H1 (cell line): ENCODE measurements around the gene HK1. TPM values are rescaled to one million over a fixed set of nuclear protein-coding genes. Genes with fewer than 3 reads are reported as not detected.

Experiments
- CTCF ChIA-PET: fragments of 300-600 bp; sonication (Branson Sonifier 250); formaldehyde crosslinking; loops from one replicate; lab custom pipeline; 2021; ENCODE audit not compliant: partially characterized antibody; lab: Charles Lee
- POLR2A ChIA-PET: fragments of 300-600 bp; sonication (Branson Sonifier 250); formaldehyde crosslinking; loops from one replicate; lab custom pipeline; 2021; ENCODE audit warnings: inconsistent platforms; ENCODE audit not compliant: partially characterized antibody; lab: Charles Lee
- DNase-seq, 2 experiments: peaks; one replicate each; pipeline versions ENCODE4 v3.0.0 to v3.0.0-alpha.2; 2010 to 2022; ENCODE audit warnings: low spot score in 2 of 2, low read depth in 1 of 2, mixed read lengths in 1 of 2
- FAIRE-seq: peaks from 2 replicates; lab custom pipeline; 2011; peaks lifted over from hg19 to GRCh38; lab: Jason Lieb, UNC
- H2AFZ ChIP-seq: 2 replicates; pipeline ENCODE4 v1.8.1; 2012; ENCODE audit warnings: low read length, inconsistent platforms
- H2AK5ac ChIP-seq: 2 replicates; pipeline ENCODE4 v1.6.1; 2013; ENCODE audit warnings: low read depth, low read length
- H2BK120ac ChIP-seq: replicated peaks from 2 replicates; pipeline ENCODE3; 2013; ENCODE audit warnings: low read depth, low read length, inconsistent platforms
- H2BK12ac ChIP-seq: 2 replicates; pipeline ENCODE4 v1.6.1; 2013; ENCODE audit warnings: low read depth, low read length
- H2BK15ac ChIP-seq: 2 replicates; pipeline ENCODE4 v1.6.1; 2013; ENCODE audit warnings: low read length
- H2BK20ac ChIP-seq: 2 replicates; pipeline ENCODE4 v1.6.1; 2013; ENCODE audit warnings: low read length
- H2BK5ac ChIP-seq: 2 replicates; pipeline ENCODE4 v1.6.1; 2013; ENCODE audit warnings: low read depth, low read length
- H3K14ac ChIP-seq: 2 replicates; pipeline ENCODE4 v1.6.1; 2013; ENCODE audit warnings: inconsistent platforms; ENCODE audit not compliant: insufficient read length
- H3K18ac ChIP-seq: 2 replicates; pipeline ENCODE4 v1.6.1; 2013; ENCODE audit warnings: low read length; ENCODE audit errors: extremely low read depth
- H3K23ac ChIP-seq: 2 replicates; pipeline ENCODE4 v1.6.1; 2013; ENCODE audit warnings: inconsistent platforms; ENCODE audit not compliant: insufficient read length
- H3K23me2 ChIP-seq: 2 replicates; pipeline ENCODE4 v1.6.1; 2013; ENCODE audit warnings: low read depth, low read length
- H3K27ac ChIP-seq: 2 replicates; pipeline ENCODE4 v1.6.1; 2011; ENCODE audit warnings: low read depth, low read length, inconsistent platforms
- H3K27me3 ChIP-seq, 4 experiments: replicated peaks in 1 of 4; 1 replicate in 1 of 4; 2 replicates in 3 of 4; pipeline versions ENCODE4 v1.6.1 to v1.8.1; 2011 to 2013; ENCODE audit warnings: low read length in 3 of 4, mild to moderate bottlenecking in 3 of 4, inconsistent platforms in 2 of 4, mixed read lengths in 2 of 4, moderate library complexity in 1 of 4; ENCODE audit not compliant: control insufficient read depth in 3 of 4, insufficient read depth in 3 of 4; ENCODE audit errors: extremely low read depth in 1 of 4
- H3K36me3 ChIP-seq, 4 experiments: 2 replicates each; pipeline versions ENCODE4 v1.6.1 to v1.8.1; 2011 to 2013; ENCODE audit warnings: mild to moderate bottlenecking in 4 of 4, low read length in 3 of 4, moderate library complexity in 2 of 4, control low read depth in 1 of 4, inconsistent platforms in 1 of 4; ENCODE audit not compliant: insufficient read depth in 4 of 4, control insufficient read depth in 2 of 4
- H3K4ac ChIP-seq: replicated peaks from 2 replicates; pipeline ENCODE3; 2013; ENCODE audit warnings: low read length, low read depth, mixed read lengths, inconsistent platforms; ENCODE audit not compliant: insufficient read length
- H3K4me1 ChIP-seq, 4 experiments: replicated peaks in 1 of 4; 1 replicate in 1 of 4; 2 replicates in 3 of 4; pipeline versions ENCODE4 v1.6.1 to v1.8.1; 2011 to 2013; ENCODE audit warnings: low read length in 3 of 4, inconsistent platforms in 2 of 4, mixed read lengths in 1 of 4; ENCODE audit not compliant: insufficient read depth in 4 of 4, control insufficient read depth in 3 of 4
- H3K4me2 ChIP-seq, 2 experiments: 2 replicates each; pipeline versions ENCODE4 v1.6.1 to v1.8.1; 2011 to 2013; ENCODE audit warnings: low read depth in 2 of 2, low read length in 2 of 2, control low read depth in 1 of 2, inconsistent platforms in 1 of 2, mild to moderate bottlenecking in 1 of 2; ENCODE audit not compliant: insufficient read depth in 1 of 2
- H3K4me3 ChIP-seq, 4 experiments: fragments of 200-600, 300-600 bp in 1 of 4; sonication (generic), shearing (Covaris generic), sonication (Bioruptor Twin) in 1 of 4; 2 replicates each; pipeline versions ENCODE4 v1.5.1 to v1.8.1; 2011 to 2016; ENCODE audit warnings: low read length in 4 of 4, low read depth in 3 of 4, control low read depth in 2 of 4, inconsistent platforms in 2 of 4, mild to moderate bottlenecking in 2 of 4, mixed read lengths in 1 of 4, moderate library complexity in 1 of 4; ENCODE audit not compliant: insufficient read depth in 2 of 4; ENCODE audit errors: extremely low read depth in 1 of 4
- H3K56ac ChIP-seq: replicated peaks from 2 replicates; pipeline ENCODE3; 2013; ENCODE audit warnings: low read depth, mild to moderate bottlenecking, mixed read lengths, low read length, inconsistent platforms; ENCODE audit not compliant: insufficient read length
- H3K79me1 ChIP-seq: 2 replicates; pipeline ENCODE4 v1.6.1; 2013; ENCODE audit warnings: low read depth, low read length, control low read depth
- H3K79me2 ChIP-seq, 2 experiments: 2 replicates each; pipeline versions ENCODE4 v1.6.1 to v1.8.1; 2012 to 2013; ENCODE audit warnings: low read length in 2 of 2, mild to moderate bottlenecking in 2 of 2, inconsistent platforms in 1 of 2; ENCODE audit not compliant: insufficient read depth in 2 of 2, control insufficient read depth in 1 of 2
- H3K9ac ChIP-seq, 4 experiments: replicated peaks in 1 of 4; 1 replicate in 1 of 4; 2 replicates in 3 of 4; pipeline versions ENCODE4 v1.6.1 to v1.8.1; 2011 to 2013; ENCODE audit warnings: low read depth in 3 of 4, low read length in 3 of 4, control low read depth in 2 of 4, mild to moderate bottlenecking in 2 of 4, moderate library complexity in 2 of 4, inconsistent platforms in 1 of 4; ENCODE audit errors: extremely low read depth in 1 of 4
- H3K9me3 ChIP-seq, 2 experiments: 2 replicates each; pipeline versions ENCODE4 v1.6.1 to v1.8.1; 2012 to 2013; ENCODE audit warnings: mild to moderate bottlenecking in 2 of 2, moderate library complexity in 2 of 2, control low read depth in 1 of 2, inconsistent platforms in 1 of 2, low read depth in 1 of 2, low read length in 1 of 2, mixed read lengths in 1 of 2; ENCODE audit not compliant: insufficient read depth in 2 of 2
- H4K20me1 ChIP-seq, 2 experiments: replicated peaks in 1 of 2; 2 replicates each; pipeline versions ENCODE3 to v1.8.1; 2011 to 2013; ENCODE audit warnings: inconsistent platforms in 2 of 2, low read length in 2 of 2, mild to moderate bottlenecking in 1 of 2; ENCODE audit not compliant: insufficient read depth in 2 of 2, control insufficient read depth in 1 of 2
- H4K5ac ChIP-seq: 2 replicates; pipeline ENCODE4 v1.6.1; 2013; ENCODE audit warnings: low read length, low read depth, mixed read lengths, inconsistent platforms; ENCODE audit not compliant: insufficient read length
- H4K8ac ChIP-seq: 2 replicates; pipeline ENCODE4 v1.8.0; 2013; ENCODE audit warnings: mild to moderate bottlenecking, moderate library complexity, low read length, inconsistent platforms; ENCODE audit not compliant: insufficient read depth; ENCODE audit errors: extremely low read depth
- H4K91ac ChIP-seq: replicated peaks from 2 replicates; pipeline ENCODE3; 2013; ENCODE audit warnings: low read length, mixed read lengths, inconsistent platforms; ENCODE audit not compliant: insufficient read length
- CEBPB ChIP-seq: IDR thresholded peaks from 2 replicates; pipeline ENCODE4 v1.6.1; 2012; ENCODE audit warnings: low read depth, low read length
- JUND ChIP-seq: IDR thresholded peaks from 2 replicates; pipeline ENCODE4 v1.6.1; 2011; ENCODE audit warnings: mild to moderate bottlenecking, improper control_type of control experiment, low read length
- KDM1A ChIP-seq: fragments of 200-600, 300-600 bp; sonication (generic); IDR thresholded peaks from 2 replicates; pipeline ENCODE4 v1.7.1; 2016; ENCODE audit warnings: mild to moderate bottlenecking, low read length, borderline replicate concordance
- RNF2 ChIP-seq: fragments of 200-900, 300-1000 bp; sonication (generic); IDR thresholded peaks from 2 replicates; pipeline ENCODE4 v1.7.1; 2016; ENCODE audit warnings: borderline replicate concordance, low read depth, mild to moderate bottlenecking, antibody characterized with exemption, low read length; ENCODE audit not compliant: poor library complexity, severe bottlenecking; ENCODE audit errors: missing control alignments
- RXRA ChIP-seq: IDR thresholded peaks from 2 replicates; pipeline ENCODE4 v1.6.1; 2011; ENCODE audit warnings: low read depth, mild to moderate bottlenecking, low read length, moderate library complexity; ENCODE audit not compliant: insufficient read depth
- SP1 ChIP-seq: IDR thresholded peaks from 2 replicates; pipeline ENCODE4 v1.6.1; 2011; ENCODE audit warnings: low read depth, low read length
- YY1 ChIP-seq: IDR thresholded peaks from 2 replicates; pipeline ENCODE4 v1.6.1; 2011; ENCODE audit warnings: low read depth, mild to moderate bottlenecking, low read length
- WGBS, 2 experiments: shearing (Covaris generic) in 1 of 2; methylation state at CpG; one replicate each; pipeline versions ENCODE4 v1.1.6 to v1.1.7; 2013 to 2015; ENCODE audit warnings: low lambda C conversion rate in 2 of 2, mixed read lengths in 2 of 2, inconsistent platforms in 1 of 2, low coverage in 1 of 2, missing lambda C conversion rate in 1 of 2; ENCODE audit not compliant: insufficient replicate concordance in 2 of 2, insufficient coverage in 1 of 2, insufficient read length in 1 of 2; ENCODE audit errors: extremely low coverage in 1 of 2, missing lambda C conversion rate in 1 of 2; 5-methylcytosine and 5-hydroxymethylcytosine counted together
- polyA plus RNA-seq, 7 experiments: library from polyadenylated mRNA; depleted of rRNA in 3 of 7; stranded (reverse) in 5 of 7; unstranded in 2 of 7; fragments of >200 nt in 5 of 7; fragments of 200-250 nt in 2 of 7; gene quantifications; 1 replicate in 5 of 7; 2 replicates in 1 of 7; 4 replicates in 1 of 7; pipeline versions ENCODE4 v1.2.1 to v1.2.3, GENCODE V29; 2011 to 2013; ENCODE audit warnings: missing spikeins in 2 of 7, mixed read lengths in 2 of 7
- total RNA-seq: library from RNA; stranded (reverse); fragmentation: NEBNext Ultra II Directional; extraction: Animal tissue kit (Norgen Biotek cat#: 25700); gene quantifications from 2 replicates; pipeline ENCODE4 v1.2.1, GENCODE V29; 2021
- TF ChIP-seq, protein P1 (sequence below), 3 experiments: IDR thresholded peaks; 1 replicate in 2 of 3; 2 replicates in 1 of 3; pipeline versions ENCODE4 v1.5.1 to v1.6.1; 2011; ENCODE audit warnings: low read length in 3 of 3, mild to moderate bottlenecking in 3 of 3, inconsistent platforms in 2 of 3, low read depth in 1 of 3, moderate library complexity in 1 of 3; ENCODE audit not compliant: insufficient read depth in 1 of 3; ENCODE audit errors: control extremely low read depth in 1 of 3
- TF ChIP-seq, protein P2 (sequence below): IDR thresholded peaks from 2 replicates; pipeline ENCODE4 v1.6.1; 2011; ENCODE audit warnings: low read length, improper control_type of control experiment

HK1 gene
- total and polyA plus RNA-seq, 2 of the 8 experiments (the other 6 are each of a cell fraction or from before 2014, with no cell fraction given) = 55.8 to 247 TPM

DNA sequence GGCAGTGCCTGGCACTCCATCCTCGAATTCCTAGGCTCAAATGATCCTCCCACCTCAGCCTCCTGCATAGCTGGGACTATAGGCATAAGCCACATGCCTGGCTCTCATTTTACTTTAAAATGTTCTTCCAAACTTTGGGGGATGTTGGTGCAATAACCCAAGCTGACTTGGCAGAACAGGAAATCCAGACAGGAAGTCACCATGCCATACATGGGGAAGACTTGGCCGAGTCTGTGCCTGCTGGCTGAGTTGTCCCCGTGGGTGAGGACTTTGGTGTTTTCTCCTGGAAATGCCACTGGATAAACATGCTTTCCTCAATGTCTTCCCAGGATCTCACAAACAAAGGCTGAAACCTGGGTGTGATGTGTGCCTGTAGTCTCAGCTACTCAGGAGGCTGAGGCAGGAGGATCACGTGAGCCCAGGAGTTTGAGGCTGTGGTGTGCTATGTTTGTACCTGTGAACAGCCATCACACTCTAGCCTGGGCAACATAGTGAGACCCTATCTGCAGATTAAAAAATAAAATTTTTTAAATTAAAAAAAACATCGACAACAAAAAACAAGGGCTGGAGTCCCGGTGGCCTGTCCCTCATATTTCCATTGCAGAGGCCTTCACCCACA is 38.4 kb upstream of the HK1 start:
- Histone ChIP-seq H3K4me2 (no peak overlapping the region), H3K18ac (no peak overlapping the region), H3K79me1 (no peaks in the 10 kb centered on the region), H3K14ac (no peak overlapping the region), H3K23me2 (no peaks in the 10 kb centered on the region), H2BK5ac (no peak overlapping the region), H3K4me3 (no peak overlapping the region), H3K56ac (no peak overlapping the region), H3K9ac (no peak overlapping the region), H3K79me2 (no peaks in the 10 kb centered on the region), H4K5ac (no peak overlapping the region), H2AFZ (no peak overlapping the region), H3K9me3 (no peaks in the 10 kb centered on the region), H2AK5ac (no peak overlapping the region), H3K27ac (no peak overlapping the region), H3K4me1 (no peaks in the 10 kb centered on the region), H4K91ac (no peak overlapping the region), H3K23ac (no peak overlapping the region), H4K20me1 (no peaks in the 10 kb centered on the region), H4K8ac (no peak overlapping the region), H3K27me3 (no peaks in the 10 kb centered on the region), H3K4ac (no peak overlapping the region), H2BK120ac (no peak overlapping the region), H2BK15ac (peak overlapping the region; percentile 55; the same call in 1 of the 2 replicates), H2BK20ac (0 out of 2 replicates have a peak overlapping the region, but pooled peaks have one; percentile 69), H3K36me3 (no peaks in the 10 kb centered on the region), H2BK12ac (no peak overlapping the region)
- FAIRE-seq (no peak), DNase-seq (no peak)
- WGBS, 2 experiments = 91% methylated on average over 6 of the region's 6 CpGs; no CpG with 5 or more reads in 1 of the 2 experiments
- CTCF ChIA-PET = interaction anchor here (0.6 to 8.1 kb wide), 19 partner anchors 8 to 812 kb away, joined by 3 to 66 read pairs (median 4); no protein-coding TSS in a partner anchor
- POLR2A ChIA-PET = interaction anchor here (1.3 kb wide), 1 partner anchor 152 kb away, joined by 3 read pairs; no protein-coding TSS in a partner anchor
- TF ChIP-seq RXRA (no peak), SP1 (no peak), JUND (no peak), KDM1A (no peak), YY1 (no peak), RNF2 (no peak), CEBPB (no peak)
- TF ChIP-seq, protein P1, sequence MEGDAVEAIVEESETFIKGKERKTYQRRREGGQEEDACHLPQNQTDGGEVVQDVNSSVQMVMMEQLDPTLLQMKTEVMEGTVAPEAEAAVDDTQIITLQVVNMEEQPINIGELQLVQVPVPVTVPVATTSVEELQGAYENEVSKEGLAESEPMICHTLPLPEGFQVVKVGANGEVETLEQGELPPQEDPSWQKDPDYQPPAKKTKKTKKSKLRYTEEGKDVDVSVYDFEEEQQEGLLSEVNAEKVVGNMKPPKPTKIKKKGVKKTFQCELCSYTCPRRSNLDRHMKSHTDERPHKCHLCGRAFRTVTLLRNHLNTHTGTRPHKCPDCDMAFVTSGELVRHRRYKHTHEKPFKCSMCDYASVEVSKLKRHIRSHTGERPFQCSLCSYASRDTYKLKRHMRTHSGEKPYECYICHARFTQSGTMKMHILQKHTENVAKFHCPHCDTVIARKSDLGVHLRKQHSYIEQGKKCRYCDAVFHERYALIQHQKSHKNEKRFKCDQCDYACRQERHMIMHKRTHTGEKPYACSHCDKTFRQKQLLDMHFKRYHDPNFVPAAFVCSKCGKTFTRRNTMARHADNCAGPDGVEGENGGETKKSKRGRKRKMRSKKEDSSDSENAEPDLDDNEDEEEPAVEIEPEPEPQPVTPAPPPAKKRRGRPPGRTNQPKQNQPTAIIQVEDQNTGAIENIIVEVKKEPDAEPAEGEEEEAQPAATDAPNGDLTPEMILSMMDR (IDR thresholded peaks at IDR 0.05; ENCODE audit: control extremely low read depth in 1 of 3, insufficient read depth in 1 of 3, low read depth in 1 of 3, low read length in 3 of 3) = no peak
- TF ChIP-seq, protein P2, sequence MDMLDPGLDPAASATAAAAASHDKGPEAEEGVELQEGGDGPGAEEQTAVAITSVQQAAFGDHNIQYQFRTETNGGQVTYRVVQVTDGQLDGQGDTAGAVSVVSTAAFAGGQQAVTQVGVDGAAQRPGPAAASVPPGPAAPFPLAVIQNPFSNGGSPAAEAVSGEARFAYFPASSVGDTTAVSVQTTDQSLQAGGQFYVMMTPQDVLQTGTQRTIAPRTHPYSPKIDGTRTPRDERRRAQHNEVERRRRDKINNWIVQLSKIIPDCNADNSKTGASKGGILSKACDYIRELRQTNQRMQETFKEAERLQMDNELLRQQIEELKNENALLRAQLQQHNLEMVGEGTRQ = no peak
